NCI-H82 treated with DMSO at 0.1 percent for 48 hours (cell line): ENCODE measurements around the gene BTBD16.

ENCODE experiments used
- DNase-seq: peaks from one replicate; lab custom pipeline; 2025; ENCODE audit not compliant: unreplicated experiment; lab: John Stamatoyannopoulos, UW

The BTBD16 gene

DNA sequence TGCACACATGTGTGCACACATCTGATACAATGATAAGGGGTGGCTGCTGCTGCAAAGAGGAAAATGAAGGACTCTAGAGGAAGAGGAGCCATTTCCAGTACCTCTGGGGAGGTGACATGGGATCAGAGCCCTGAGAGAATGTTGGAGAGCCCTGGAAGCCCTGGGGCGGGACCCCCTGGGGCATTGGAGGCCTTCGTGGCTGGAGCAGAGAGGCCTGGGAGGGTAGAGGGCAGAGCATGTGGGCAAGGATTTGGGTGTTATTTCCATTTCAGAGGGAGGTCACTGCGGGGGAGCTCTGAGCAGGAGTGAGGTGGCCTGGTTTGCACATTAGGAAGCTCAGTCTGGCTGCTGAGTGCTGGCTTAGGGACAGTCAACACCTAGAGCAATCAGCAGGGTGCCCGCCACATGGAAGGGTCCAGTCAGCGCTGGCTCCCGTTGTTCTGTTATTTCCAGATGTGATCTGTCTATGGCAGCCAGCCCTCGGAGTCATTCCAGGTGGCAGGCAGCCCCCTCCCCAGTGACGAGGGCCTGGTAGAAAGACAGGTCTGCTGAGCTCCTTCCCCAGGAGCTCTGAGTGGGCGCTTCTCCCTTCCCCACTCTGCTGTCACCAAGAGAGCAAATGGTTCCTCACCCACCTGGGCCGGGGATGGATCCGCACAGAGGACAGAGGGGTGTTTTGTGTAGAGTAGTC lies 24.1 kb upstream of the BTBD16 start:
- no peak for DNase-seq

DNA sequence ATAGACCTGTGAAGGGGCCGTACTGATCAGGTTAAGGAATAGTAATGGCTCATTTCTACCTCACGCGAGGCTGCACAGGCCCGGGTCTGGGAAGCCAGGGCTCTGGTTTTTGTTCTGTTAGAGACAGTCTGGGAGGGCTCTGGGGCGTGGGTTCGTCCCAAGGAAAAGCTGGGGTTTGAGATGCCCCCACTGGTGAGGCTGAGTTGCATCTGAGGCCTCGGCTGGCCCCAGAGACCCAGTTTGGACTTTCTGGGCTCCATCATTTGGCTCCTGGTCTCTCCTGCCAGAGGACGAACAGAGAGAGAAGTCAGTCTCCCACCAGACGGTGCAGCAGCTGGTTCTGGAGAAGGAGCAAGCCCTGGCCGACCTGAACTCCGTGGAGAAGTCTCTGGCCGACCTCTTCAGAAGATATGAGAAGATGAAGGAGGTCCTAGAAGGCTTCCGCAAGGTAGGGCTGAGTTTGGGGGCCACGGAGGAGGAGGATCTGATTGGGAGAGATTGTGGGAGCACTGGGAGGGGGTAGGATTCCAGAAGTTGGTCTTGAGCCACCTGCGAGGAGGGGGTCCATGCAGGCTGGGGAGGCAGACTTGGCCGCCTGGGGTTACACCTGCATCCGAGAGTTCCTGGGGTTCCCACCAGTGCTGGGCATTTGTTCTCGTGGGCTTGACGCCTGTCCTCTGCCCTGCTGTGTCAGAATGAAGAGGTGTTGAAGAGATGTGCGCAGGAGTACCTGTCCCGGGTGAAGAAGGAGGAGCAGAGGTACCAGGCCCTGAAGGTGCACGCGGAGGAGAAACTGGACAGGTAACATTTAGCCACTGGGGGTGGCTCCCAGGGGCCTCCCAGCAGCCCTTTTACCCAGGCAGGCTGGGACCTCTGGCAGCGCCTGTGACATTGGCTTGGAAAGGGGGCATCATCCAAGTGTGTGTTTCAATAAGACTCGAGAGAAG lies 22.5 kb upstream of the BTBD16 start:
- no peak for DNase-seq

DNA sequence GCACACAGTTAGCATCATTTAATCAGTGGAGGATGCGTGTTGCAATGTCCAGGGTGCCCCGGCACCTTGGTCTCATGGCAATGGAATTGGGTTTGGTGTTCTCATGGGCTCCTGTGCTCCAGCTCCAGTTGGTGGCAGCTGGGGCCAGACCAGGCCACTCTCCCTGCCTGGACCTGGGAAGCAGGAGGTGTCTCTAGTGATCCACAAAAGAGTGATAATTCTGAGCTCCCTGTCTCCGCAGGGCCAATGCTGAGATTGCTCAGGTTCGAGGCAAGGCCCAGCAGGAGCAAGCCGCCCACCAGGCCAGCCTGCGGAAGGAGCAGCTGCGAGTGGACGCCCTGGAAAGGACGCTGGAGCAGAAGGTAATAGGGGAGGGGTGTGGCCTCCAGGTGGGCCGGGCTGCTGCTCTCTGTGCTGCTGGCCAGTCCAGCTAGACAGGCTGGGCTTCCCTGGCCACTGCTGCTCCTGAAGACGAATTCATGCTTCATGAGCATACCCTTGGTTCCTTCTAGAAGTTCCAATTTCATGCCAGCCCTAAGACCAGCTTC lies 21.7 kb upstream of the BTBD16 start:
- no peak for DNase-seq

DNA sequence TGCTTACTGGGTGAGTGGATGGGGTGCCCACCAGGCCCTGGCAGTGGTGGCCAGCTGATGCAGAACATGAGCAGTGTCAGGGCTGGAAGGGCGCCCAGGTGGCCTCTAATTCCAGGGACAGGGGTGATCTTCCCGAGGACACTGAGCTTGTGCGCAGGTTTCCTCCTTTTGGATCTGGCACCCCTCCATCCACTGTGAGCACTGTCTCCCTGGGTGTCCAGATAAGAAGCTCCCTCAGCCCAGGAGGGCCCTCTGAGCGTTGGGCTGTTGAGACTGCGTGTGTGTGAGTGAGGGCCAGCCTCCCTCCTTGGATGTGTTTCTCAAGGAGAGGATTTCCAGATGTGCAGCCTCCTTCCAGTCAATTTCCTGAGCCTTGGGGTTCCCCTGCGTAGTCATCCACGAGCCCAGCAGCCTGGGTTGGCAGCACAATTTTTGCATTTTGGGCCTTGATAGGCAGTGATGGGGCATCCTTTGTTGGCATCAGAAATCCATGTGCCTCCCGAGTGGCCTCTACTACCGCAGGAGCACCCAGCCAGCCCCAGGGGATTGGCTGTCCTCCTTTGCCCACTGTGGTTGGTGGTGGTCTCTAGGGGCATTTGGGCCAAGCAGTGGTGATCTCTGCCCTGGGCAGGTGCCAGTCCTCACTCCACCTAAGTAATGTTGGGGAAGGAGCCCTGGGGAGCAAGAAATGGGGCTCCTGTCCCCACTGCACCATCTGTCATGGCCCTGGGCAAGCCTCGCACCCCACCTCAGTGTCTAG lies 20.9 kb upstream of the BTBD16 start:
- no peak for DNase-seq

DNA sequence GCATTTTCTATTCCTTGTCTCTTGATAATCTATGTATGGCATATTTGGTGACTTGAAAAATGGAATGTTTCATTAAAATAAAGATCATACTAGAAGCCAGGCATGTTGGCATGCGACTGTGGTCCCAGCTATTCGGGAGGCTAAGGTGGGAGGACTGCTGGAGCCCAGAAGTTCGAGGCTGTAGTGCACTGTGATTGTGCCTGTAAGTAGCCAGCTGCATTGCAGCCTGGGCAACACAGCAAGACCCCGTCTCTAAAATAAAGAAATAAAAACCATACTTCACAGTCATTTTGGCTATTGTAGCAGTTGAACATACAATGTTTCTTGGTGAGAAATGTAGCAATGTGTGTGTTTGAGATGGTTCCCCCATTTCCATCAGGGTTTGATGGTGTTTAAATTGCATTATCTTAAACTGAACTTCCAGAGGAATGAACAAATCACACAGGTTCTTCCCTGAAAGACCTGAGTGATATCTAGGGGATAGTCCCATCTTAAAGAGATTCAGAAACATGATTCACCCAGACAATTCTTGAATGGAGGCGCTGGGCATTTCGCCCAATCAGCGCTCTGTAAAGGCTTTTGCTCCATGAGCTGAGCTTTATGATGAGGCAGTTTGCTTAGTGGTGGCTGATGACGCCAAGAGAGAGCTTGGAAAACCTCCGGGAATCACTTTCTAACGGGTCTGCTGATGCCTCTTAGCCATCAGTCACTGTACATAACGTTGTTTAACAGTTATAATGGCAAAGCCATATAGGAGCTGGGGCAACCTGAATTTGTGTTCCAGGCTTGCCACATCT lies 19.4 kb upstream of the BTBD16 start:
- DNase-seq: no peak

DNA sequence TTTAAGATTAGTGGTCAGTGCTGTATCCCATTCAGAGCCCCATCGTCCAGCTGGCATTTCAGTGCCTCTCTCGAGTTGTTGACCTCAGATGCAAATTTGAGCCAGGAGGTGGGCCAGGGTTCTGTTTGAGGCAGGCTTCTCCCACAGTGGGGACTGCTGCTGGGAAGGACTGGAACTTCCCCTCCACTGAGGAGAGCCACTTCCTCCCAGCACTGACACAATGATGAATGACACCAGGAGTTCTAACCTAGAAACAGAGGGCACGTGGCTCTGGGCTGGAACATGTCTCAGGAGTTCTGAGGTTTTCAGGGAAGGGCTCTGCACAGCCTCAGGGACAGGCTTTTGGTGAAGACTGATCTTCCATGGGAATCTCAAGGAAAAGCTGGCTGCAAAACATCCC lies 18.3 kb upstream of the BTBD16 start:
- DNase-seq: no peak

DNA sequence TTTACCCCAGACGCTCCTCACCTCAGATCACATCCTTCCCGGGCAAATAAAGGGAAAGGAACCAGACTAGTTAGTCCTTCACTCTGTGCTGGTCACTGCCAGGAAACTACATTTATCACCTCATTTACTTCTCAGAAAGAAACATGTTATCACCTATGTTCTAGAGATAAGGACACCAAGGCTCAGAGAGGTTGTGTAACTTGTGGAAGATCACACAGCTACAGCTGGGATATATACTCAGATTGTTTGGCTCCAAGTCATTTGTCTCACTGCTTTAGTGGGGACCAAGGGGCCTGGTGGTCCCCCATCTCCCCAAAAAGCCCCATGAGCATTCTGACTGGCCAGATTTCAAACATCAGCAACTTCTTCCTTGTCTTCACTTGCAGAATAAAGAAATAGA lies 17.5 kb upstream of the BTBD16 start:
- DNase-seq: no peak

DNA sequence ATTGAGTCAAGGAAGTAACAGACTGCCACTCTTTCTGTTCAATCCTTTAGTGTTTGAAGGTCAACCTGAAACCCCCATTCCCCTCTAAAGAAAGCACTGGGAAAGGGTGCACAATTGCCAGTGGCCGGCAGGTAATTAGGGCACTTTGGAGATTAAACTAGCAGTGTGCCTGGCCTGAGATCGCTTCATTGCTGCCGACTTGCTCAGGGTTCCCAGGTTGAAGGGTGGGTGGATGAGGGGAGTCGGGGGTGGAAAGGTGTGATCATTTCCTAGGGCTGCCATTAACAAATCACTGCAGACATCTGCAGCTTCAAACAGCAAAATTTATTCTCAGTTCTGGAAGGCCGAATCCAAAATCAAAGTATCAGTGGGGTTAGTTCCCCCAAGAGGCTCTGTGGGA lies 16.3 kb upstream of the BTBD16 start:
- DNase-seq: no peak

DNA sequence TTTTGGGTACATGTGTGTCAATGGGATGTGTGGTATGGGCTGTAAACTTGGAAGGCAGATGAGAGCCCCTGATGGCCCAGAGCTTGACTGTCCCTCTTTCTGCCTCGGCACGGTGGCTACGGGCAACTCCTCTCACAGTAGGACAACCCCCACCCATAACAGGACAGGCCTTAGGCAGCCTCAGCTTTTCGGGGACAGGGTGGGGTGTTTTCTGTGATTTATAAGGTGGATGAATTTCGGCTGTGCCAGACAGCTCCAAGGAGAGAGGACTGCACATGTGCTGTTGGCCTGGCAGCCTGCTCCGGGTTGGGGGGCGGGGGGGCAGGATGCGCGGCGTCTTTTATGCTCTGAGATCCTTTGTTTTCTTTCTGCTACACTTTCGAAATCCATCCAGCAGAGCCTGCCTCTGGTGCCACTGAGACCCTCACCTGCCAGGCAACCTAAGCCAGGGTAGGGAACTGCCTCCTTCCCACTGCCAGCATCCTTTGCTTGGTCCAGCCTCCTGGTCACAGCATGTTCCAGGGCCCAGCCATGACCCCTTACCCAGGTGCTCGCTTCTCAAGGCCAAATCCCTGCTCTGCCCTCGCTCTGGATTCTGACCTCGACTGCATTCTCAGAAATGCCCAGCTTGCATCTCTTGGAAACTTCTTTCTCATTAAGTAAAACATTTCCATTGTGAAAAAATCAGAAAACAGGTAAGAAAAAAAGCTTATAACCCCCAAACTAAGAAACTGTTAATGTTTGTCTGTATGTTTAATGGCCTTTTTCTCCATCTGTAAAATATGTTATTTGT lies 15.4 kb upstream of the BTBD16 start:
- DNase-seq: no peak

DNA sequence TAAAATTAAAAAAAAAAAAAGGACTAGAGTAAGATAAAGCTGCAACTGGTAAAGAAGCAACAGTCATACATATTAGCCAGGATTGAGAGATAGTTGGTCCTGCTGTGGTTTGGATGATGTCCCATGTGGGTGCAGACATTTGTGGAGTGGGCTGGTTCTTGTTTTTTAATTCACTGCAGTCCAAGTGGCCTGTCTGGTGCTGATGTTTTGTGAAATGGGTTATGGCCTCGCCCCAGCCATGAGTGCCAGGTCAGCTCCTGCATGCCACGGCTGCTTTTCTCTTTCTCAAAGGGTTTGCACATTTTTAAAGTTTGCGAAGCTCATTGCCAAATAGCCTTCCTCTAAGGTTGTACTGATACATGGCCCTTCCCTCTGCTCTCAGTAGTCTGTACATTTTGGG lies 14.1 kb upstream of the BTBD16 start:
- DNase-seq: no peak

DNA sequence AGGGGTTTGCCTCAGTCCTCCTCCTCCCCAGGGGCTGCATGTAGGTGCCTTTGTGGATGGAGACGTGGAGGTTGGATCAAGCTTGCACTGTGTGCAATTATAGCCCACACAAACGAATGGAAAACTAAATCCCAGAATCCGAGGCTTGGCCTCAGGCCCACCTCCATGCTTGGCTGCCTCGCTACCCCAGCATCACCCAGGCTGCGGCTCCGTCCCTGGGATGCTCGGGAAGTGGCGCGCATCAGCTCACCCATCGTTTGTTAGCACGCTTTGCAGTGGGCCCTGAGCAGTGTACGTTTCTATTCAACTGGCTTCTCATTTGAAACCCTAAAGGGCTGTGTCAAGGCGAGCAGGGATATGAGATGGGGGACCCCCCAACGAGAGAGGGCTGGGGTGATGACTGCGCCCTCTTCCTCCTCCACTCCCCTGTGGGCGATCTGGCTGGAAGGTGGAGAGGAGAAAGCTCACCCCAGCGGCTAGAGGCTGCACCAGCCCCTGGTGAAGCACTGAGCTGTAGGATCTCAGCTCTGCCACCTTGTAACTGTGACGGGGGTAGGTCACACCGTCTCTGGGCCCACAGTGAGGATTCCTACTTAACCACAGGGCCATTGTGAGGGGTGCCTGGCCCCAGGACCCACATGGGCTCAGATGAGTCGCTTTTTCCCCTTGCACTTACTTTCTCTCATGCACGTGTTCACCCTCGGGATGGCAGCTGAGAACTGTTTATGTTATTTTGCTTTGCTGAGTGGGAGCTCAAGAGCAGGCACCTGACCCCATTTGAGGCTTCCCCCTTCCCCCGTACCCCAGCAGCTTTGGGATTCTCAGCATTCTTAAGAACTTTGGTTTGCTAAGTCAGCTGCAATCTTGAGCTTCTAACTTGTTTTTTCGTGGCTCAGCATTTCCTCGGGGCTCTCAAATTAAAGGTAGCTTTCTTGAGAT lies 12.7 kb upstream of the BTBD16 start:
- DNase-seq: no peak

DNA sequence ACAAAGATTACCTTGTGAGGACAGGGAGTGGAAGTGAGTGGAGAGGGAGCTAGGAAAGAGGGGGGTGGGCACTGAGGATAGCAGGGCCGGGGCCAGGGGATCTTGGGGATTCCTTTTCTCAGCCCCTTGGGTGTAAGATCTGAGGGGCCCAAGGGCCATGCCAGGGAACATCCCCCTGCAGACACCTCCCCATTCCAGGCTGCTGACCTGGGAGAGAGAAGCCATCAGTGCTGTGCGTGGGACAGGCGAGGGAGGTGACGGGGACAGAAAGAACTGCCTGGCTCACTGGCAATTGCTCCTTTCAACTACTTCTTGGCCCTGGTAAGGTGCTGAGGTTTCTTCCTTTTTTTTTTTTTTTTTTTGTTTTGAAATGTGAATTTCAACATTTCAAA lies 12.0 kb upstream of the BTBD16 start:
- no peak for DNase-seq

DNA sequence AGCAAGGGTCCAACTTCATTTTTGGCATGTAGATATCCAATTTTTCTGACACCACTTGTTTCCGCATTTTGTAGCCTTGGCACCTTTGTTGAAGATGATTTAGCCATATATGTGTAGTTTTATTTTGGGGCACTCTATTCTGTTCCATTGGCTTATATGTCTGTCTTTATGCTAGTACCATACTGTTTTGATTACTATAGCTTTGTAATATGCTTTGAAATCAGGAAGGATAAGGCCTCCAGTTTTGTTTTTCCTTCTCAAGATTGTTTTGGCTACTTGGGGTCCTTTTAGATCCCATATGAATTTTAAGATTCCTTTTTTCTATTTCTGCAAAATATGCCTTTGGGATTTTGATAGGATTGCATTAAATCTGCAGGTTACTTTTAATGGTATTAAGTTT lies 9.5 kb upstream of the BTBD16 start:
- no peak for DNase-seq

DNA sequence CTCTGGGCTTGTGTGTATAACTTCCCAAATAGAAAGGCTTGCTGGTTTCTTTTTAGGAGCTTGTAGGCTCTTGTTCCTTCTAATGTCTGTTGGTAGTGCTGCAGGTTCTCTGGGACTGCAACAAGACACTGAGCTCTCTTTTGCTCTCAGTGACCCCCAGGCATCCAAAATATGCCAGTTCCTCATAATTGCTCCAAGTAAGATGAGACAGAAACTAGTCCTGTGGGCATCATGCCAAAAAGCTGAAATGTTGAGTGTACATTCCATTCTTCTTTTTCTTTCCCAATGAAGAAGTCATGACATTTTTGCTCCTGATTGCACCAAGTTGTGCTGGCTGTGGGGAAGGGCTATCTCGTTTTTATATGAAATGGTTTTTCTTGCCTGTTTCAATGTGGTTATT lies 7.1 kb upstream of the BTBD16 start:
- DNase-seq: no peak

DNA sequence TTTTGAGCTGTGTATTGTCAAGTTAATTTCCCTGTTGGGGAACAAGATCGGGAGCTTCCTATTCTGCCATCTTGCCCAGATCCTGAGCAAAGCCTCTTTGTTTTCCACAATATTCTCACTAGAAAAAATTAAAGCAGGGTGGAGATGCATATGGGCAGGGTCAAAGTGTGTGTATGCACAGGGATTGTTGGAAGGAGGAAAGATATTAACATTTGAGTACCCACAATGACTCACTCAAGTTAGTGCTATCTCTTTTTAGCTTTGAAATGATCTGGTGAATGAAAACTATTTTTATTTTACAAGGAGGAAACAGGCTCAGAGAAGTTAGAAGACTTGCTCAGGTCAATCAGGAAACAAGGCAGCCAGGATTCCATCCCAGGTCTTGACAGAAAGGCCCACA lies 6.7 kb upstream of the BTBD16 start:
- DNase-seq: no peak

DNA sequence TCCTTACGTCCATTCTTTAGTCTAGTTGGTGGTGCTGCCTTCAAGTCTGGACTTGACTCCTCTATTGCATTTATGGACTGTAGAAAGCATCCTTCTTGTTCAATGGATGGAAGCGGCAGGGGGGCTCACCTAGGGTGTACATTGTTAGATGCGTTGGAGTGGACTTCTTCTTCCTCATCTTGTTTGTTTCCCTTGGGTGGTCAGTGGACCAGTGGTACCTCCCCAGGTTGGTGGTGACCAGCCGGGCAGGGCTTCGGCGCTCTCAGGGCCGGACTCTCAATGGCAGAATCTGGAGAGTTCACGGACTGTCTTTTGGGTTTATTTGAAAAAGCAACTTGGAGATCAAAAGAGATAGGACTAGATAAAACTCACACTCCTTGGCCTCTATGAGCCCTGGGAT lies 6.2 kb upstream of the BTBD16 start:
- DNase-seq: no peak

DNA sequence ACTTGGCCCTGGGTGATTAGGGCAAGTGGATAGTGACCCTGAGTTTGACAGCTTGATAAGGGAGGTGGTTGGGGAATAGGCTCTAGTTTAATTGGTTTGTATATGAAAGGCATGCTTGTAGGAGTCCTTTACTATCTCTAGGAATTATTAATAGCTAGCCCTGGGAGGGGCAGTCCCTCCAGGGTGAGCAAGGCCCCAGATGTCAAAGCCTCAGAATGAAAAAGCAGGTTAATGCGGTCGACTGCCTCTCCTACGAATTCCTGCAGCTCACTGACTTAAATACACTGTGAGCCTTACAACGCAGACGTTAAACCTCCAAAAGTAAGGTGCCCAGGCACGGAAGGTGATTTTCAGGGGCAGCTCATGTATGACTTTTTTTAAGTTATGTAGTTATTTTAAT lies 5.2 kb upstream of the BTBD16 start:
- DNase-seq: no peak

DNA sequence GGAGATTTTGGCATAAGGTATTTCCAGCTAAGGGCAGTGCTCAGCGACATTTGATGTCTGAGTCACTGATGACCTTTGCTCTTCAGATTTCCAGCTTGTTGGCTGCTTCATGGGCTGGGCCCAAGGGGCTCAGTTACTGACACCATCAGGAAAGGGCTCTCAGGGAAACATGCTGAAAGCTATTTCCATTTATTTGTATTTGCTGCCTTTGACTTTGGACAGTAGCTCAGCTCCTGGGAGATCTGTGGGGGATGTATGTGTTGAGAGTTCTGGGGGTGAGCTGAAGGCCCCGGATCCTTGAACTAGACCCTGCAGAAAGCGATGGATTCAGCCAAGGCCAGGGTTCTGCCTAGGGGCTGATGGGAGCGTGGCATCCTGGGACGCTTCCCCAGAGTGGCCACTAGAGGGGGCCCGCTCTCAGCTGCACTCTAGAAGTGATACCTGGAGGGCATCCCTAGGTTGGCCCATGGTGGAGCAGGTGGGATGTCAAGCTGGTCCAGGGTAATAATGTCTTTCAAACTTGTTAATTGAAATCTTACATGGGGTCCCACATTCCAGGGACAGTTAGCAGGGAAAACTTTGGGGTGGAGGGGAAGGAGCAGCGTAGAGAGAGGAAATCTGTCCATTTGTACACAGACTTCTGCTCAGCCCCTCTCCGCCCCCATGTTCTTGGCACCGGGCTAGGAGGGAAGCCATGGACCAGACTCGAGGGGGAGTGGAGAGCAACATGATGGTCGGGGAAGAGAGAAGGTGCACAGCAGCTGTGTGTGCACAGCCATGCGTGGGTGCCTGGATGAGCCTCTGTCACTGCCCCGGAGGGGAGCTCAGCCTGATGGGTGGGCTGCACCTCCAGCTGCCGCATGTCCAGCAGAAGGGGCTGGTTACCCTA lies 3.0 kb upstream of the BTBD16 start:
- peak; percentile 3 for DNase-seq
